AG20443 (cell line): ENCODE measurements around the gene GABRG2.

Experiments used
- DNase-seq: peaks from one replicate; pipeline ENCODE4 v3.0.0; 2012; ENCODE audit warnings: low spot score, mixed read lengths

Gene GABRG2

GRCh38 chr5:162193012-162193411 lies 125.4 kb downstream of the GABRG2 start:
- DNase-seq: no peak

GRCh38 chr5:162196351-162196750 lies 128.8 kb downstream of the GABRG2 start:
- DNase-seq: no peak

GRCh38 chr5:162202285-162202880 lies 134.8 kb downstream of the GABRG2 start:
- DNase-seq: no peak
